ENCODE measurements around the gene FNDC3B. TPM values are rescaled to one million over a fixed set of nuclear protein-coding genes. Genes with fewer than 3 reads are reported as not detected.

The FNDC3B gene
- total RNA-seq, 1 donor from 2014 or later = 290 TPM

DNA sequence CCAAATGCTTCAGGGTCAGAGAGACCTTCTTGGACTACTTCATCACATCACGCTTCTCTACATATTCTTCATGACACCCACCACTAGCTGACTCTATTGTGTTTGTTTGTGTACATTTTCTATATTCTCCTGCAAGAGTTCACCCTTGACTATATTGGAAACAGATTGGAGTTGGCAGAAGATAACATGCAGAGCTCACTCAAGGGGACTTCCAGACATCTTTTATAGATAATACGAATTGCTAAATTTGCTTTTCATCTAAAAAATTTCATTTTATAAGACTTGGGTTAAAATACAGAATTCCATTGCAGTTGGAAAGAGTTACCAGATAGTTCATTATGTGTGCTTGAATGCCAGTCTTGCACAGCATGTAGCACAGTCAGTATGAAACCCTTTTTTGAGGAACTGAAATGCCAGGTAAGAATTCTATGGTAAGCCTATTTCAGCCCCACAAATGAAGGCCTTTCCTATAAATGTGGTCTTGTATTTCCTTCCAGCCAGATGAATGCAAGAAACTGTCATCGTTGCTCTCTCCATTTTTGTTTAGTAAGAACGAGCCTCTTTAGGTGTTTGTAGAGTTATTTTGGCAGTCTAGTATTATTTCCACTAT lies 231.3 kb downstream of the FNDC3B start:
- H3K9me3 Mint-ChIP-seq (ENCODE audit: low read depth) = no peaks in the 10 kb centered on the region
- H3K27ac Mint-ChIP-seq (ENCODE audit: unreplicated experiment) = peak overlapping the region; percentile 60
- TF ChIP-seq, protein P1, sequence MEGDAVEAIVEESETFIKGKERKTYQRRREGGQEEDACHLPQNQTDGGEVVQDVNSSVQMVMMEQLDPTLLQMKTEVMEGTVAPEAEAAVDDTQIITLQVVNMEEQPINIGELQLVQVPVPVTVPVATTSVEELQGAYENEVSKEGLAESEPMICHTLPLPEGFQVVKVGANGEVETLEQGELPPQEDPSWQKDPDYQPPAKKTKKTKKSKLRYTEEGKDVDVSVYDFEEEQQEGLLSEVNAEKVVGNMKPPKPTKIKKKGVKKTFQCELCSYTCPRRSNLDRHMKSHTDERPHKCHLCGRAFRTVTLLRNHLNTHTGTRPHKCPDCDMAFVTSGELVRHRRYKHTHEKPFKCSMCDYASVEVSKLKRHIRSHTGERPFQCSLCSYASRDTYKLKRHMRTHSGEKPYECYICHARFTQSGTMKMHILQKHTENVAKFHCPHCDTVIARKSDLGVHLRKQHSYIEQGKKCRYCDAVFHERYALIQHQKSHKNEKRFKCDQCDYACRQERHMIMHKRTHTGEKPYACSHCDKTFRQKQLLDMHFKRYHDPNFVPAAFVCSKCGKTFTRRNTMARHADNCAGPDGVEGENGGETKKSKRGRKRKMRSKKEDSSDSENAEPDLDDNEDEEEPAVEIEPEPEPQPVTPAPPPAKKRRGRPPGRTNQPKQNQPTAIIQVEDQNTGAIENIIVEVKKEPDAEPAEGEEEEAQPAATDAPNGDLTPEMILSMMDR (IDR thresholded peaks at IDR 0.05) = no peak
- no peaks in the 10 kb centered on the region for H3K27me3 Mint-ChIP-seq (ENCODE audit: low read depth)
- H3K36me3 Mint-ChIP-seq (ENCODE audit: low read depth) = peaks cover 19% of the 10 kb centered on the region
- no peak overlapping the region for H3K4me3 Mint-ChIP-seq (ENCODE audit: unreplicated experiment)
- H3K4me1 Mint-ChIP-seq (ENCODE audit: low read depth) = peaks cover 63% of the 10 kb centered on the region
- no peak for DNase-seq (ENCODE audit: low spot score)

DNA sequence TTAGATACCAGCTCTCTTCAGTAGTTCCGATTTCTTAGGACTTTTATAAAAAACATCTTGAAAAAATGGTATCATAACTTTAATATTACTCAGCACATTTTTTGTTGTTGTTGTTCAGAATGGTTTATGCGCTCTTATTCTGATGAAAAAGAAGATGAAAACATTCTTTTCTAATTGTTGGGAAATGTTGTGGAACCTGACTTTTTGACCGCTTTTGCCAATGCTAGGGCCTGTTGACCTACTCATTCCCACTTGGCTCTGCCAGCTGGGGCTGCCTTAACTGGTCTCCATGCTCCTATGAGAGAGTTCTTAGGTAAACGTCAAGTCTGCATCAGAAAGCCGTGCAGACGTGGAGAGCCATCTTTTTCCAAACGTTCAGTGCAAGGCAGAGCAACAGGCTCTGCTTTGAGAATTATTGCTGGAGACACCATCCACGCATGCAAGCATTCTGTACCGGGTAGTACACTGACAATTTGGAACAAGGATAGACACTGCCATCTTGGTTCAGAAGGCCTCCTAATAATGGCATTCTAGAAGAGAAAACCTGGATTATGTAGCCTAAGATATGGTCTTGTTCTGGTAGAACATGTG lies 232.1 kb downstream of the FNDC3B start:
- H3K27ac Mint-ChIP-seq (ENCODE audit: unreplicated experiment) = no peak overlapping the region
- TF ChIP-seq, protein P1 (IDR thresholded peaks at IDR 0.05) = no peak
- H3K36me3 Mint-ChIP-seq (ENCODE audit: low read depth) = peaks cover 21% of the 10 kb centered on the region
- no peak for DNase-seq (ENCODE audit: low spot score)
- H3K9me3 Mint-ChIP-seq (ENCODE audit: low read depth) = no peaks in the 10 kb centered on the region
- H3K4me3 Mint-ChIP-seq (ENCODE audit: unreplicated experiment) = no peak overlapping the region
- peaks cover 68% of the 10 kb centered on the region for H3K4me1 Mint-ChIP-seq (ENCODE audit: low read depth)
- no peaks in the 10 kb centered on the region for H3K27me3 Mint-ChIP-seq (ENCODE audit: low read depth)

DNA sequence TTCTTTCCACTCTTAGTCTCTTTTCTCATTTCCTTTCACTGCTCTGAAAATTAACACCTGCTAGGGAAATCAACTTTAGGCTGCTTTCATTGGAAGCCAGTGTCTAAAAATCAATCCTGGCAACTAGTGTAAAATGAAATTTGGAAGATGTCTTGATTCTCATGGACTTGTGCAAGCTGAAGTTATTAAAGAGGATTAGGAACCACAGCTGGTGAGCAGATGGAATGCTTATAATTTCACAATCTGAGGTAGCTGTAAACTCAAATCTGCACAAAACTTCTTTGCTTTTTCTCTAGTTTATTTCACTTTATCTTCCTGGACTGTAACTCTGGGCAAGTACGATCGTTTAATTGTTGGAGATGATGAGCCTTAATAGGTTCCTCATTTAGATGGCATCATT lies 233.3 kb downstream of the FNDC3B start:
- Mint-ChIP-seq H3K27ac (ENCODE audit: unreplicated experiment) (peak overlapping the region; percentile 19), H3K27me3 (ENCODE audit: low read depth) (no peaks in the 10 kb centered on the region), H3K4me3 (ENCODE audit: unreplicated experiment) (no peak overlapping the region), H3K4me1 (ENCODE audit: low read depth) (peaks cover 72% of the 10 kb centered on the region), H3K36me3 (ENCODE audit: low read depth) (peaks cover 19% of the 10 kb centered on the region), H3K9me3 (ENCODE audit: low read depth) (no peaks in the 10 kb centered on the region)
- DNase-seq (ENCODE audit: low spot score) = no peak
- TF ChIP-seq, protein P1 (IDR thresholded peaks at IDR 0.05) = no peak

DNA sequence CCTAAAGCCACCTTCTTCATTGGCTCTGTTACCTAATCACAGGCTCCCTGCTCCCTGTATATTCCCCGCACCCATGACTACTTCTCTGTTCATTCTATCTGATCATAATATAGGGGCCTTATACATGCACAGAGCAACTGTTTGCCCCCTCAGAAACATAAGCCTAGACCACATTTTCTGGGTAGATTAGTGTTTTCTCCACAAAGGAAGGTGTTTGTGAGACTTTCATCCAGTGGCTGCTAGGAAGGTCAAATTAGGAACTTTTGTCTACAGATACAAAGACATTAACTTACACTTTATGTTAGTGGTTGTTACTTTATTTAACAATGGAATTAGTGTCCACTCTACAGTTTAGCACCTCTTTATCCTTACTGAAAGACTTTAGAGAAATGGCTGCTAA lies 234.0 kb downstream of the FNDC3B start:
- H3K27me3 Mint-ChIP-seq (ENCODE audit: low read depth) = no peaks in the 10 kb centered on the region
- peaks cover 74% of the 10 kb centered on the region for H3K4me1 Mint-ChIP-seq (ENCODE audit: low read depth)
- peaks cover 20% of the 10 kb centered on the region for H3K36me3 Mint-ChIP-seq (ENCODE audit: low read depth)
- no peak overlapping the region for H3K4me3 Mint-ChIP-seq (ENCODE audit: unreplicated experiment)
- peak overlapping the region; percentile 33 for H3K27ac Mint-ChIP-seq (ENCODE audit: unreplicated experiment)
- TF ChIP-seq, protein P1 (IDR thresholded peaks at IDR 0.05) = no peak
- DNase-seq (ENCODE audit: low spot score) = no peak
- H3K9me3 Mint-ChIP-seq (ENCODE audit: low read depth) = no peaks in the 10 kb centered on the region

DNA sequence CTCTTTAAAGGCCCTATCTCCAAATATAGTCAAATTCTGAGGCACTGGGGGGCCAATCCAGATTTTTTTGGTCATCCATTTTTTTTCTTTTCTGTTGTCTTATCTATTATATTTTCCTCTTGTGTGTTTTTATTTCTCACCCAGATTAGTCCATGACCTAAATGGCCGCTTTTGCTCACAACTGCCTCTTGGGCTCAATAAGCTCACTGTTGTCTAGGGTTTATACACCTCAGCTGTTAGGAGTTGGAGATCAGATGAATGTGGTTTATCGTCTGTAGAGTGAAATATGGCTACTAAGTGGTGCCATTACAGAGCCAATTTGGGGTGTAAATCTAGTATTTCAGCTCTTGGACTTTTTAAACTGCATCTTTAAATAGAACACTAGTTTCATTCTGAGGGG lies 235.5 kb downstream of the FNDC3B start:
- Mint-ChIP-seq H3K27ac (ENCODE audit: unreplicated experiment) (peak overlapping the region; percentile 63), H3K9me3 (ENCODE audit: low read depth) (no peaks in the 10 kb centered on the region)
- TF ChIP-seq, protein P1 (IDR thresholded peaks at IDR 0.05) = no peak

More for the DNA sequence above, 235.5 kb downstream of the FNDC3B start:
- peaks cover 81% of the 10 kb centered on the region for H3K4me1 Mint-ChIP-seq (ENCODE audit: low read depth)
- no peak overlapping the region for H3K4me3 Mint-ChIP-seq (ENCODE audit: unreplicated experiment)
- H3K27me3 Mint-ChIP-seq (ENCODE audit: low read depth) = no peaks in the 10 kb centered on the region
- no peak for DNase-seq (ENCODE audit: low spot score)
- peaks cover 20% of the 10 kb centered on the region for H3K36me3 Mint-ChIP-seq (ENCODE audit: low read depth)

All from chondrocyte (in vitro differentiated cells).